ENCODE results near the gene HSP90AB1.

DNA sequence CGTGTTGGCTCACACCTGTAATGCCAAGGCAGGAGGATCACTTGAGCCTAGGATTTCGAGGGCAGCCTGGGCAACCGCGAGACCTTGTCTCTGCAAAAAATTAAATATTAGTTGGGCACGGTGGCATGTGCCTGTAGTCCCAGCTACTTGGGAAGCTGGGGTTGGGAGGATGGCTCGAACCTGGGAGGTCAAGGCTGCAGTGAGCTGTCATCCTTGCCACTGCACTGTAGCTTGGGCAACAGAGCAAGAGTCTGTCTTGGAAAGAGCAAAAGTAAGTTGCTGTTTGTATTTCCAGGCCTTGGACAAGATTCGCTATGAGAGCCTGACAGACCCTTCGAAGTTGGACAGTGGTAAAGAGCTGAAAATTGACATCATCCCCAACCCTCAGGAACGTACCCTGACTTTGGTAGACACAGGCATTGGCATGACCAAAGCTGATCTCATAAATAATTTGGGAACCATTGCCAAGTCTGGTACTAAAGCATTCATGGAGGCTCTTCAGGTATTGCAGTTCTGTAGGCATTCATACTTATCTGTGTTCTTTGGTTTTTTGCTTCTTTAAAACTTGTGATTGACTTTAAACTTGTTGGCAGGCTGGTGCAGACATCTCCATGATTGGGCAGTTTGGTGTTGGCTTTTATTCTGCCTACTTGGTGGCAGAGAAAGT lies 2.3 kb downstream of the HSP90AB1 start:
- TF ChIP-seq, protein P1, sequence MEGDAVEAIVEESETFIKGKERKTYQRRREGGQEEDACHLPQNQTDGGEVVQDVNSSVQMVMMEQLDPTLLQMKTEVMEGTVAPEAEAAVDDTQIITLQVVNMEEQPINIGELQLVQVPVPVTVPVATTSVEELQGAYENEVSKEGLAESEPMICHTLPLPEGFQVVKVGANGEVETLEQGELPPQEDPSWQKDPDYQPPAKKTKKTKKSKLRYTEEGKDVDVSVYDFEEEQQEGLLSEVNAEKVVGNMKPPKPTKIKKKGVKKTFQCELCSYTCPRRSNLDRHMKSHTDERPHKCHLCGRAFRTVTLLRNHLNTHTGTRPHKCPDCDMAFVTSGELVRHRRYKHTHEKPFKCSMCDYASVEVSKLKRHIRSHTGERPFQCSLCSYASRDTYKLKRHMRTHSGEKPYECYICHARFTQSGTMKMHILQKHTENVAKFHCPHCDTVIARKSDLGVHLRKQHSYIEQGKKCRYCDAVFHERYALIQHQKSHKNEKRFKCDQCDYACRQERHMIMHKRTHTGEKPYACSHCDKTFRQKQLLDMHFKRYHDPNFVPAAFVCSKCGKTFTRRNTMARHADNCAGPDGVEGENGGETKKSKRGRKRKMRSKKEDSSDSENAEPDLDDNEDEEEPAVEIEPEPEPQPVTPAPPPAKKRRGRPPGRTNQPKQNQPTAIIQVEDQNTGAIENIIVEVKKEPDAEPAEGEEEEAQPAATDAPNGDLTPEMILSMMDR (conservative IDR thresholded peaks at IDR 0.05), result no peak
- TF ChIP-seq ZFX (IDR thresholded peaks at IDR 0.05), result no peak
